ENCODE data around the gene GFRA4. TPM values are rescaled to one million over a fixed set of nuclear protein-coding genes. Genes with fewer than 3 reads are reported as not detected.

The GFRA4 gene
- total RNA-seq, 1 experiment from 2014 or later: not detected

DNA sequence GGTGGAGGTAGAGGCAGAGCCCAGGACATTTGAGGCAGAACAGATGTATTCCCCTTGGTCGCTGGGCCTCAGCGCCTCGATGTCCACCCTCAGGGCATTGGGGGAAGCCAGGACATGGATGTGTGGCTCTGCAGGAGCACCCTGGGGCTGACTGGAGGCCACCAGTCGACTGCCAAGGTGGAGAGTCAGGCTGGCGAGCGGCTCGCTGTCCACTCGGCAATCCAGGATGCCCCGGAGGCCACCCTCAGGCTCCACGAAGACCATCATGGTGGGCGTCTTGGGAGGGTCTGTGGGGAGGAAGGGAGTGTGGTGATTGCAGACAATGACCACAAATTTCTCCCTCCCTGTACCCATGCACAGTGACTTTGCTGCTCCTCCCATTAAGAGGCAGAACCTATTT is 26.8 kb upstream of the GFRA4 start:
- H4K5ac ChIP-seq (ENCODE audit: insufficient read length, low read depth, low read length): no peak overlapping the region
- no peaks in the 10 kb centered on the region for H3K27me3 ChIP-seq (ENCODE audit: insufficient read depth, low read length)
- H3K4me1 Mint-ChIP-seq: peaks cover 6 to 11% of the 10 kb centered on the region in 2 experiments
- no peak overlapping the region for H3K14ac ChIP-seq (ENCODE audit: insufficient read depth, low read length)
- H2AK5ac ChIP-seq (ENCODE audit: insufficient read length, low read length): no peak overlapping the region
- H4K91ac ChIP-seq (ENCODE audit: insufficient read length, low read depth, low read length): no peak overlapping the region
- no peak overlapping the region for H3K56ac ChIP-seq (ENCODE audit: insufficient read length, low read depth, low read length)
- no peaks in the 10 kb centered on the region for H3K79me1 ChIP-seq (ENCODE audit: insufficient read depth, low read depth, low read length, poor library complexity, severe bottlenecking)
- H4K20me1 ChIP-seq (ENCODE audit: control insufficient read depth, insufficient read depth, insufficient read length): no peaks in the 10 kb centered on the region
- H3K23me2 ChIP-seq (ENCODE audit: insufficient read length, low read depth, low read length, poor library complexity, severe bottlenecking): no peaks in the 10 kb centered on the region
- no peak overlapping the region for H2BK20ac ChIP-seq (ENCODE audit: low read depth, low read length, poor library complexity, severe bottlenecking)
- H3T11ph ChIP-seq (ENCODE audit: low read length): no peak overlapping the region
- no peaks in the 10 kb centered on the region for H3K9me3 ChIP-seq (ENCODE audit: control insufficient read depth, low read depth, low read length)
- no peak overlapping the region for H2BK15ac ChIP-seq (ENCODE audit: low read depth, low read length)
- H3K27ac Mint-ChIP-seq: no peak overlapping the region
- H2BK5ac ChIP-seq (ENCODE audit: insufficient read length, low read length): no peak overlapping the region
- H3K27me3 Mint-ChIP-seq (ENCODE audit: low read depth): peaks cover 19% of the 10 kb centered on the region
- no peak overlapping the region for H4K8ac ChIP-seq (replicated peaks; ENCODE audit: insufficient read length, low read depth, low read length)
- peaks cover 2% of the 10 kb centered on the region; the same call in 1 of the 2 replicates for H3K4me1 ChIP-seq (ENCODE audit: insufficient read depth, low read length)
- no CpG with 5 or more reads among the region's 11 CpGs for WGBS (ENCODE audit: extremely low coverage, insufficient read length, low lambda C conversion rate)
- H3K79me2 ChIP-seq (ENCODE audit: insufficient read depth, low read length): no peaks in the 10 kb centered on the region
- no peaks in the 10 kb centered on the region for H3K9me3 Mint-ChIP-seq
- no peak overlapping the region for H2AFZ ChIP-seq (ENCODE audit: low read length)
- H2BK12ac ChIP-seq (ENCODE audit: insufficient read length, low read depth, low read length): no peak overlapping the region
- DNase-seq: no peak
- H3K27ac ChIP-seq (ENCODE audit: insufficient read length, low read depth, low read length): no peak overlapping the region
- H3K4ac ChIP-seq (ENCODE audit: low read depth, low read length): no peak overlapping the region
- H3K4me3 Mint-ChIP-seq: no peak overlapping the region
- no peak overlapping the region for H2BK120ac ChIP-seq (ENCODE audit: low read depth, low read length, poor library complexity, severe bottlenecking)
- H3K18ac ChIP-seq (ENCODE audit: insufficient read length, low read depth, low read length): no peak overlapping the region
- H3K23ac ChIP-seq (ENCODE audit: insufficient read length, low read depth, low read length): no peak overlapping the region
- H3K36me3 Mint-ChIP-seq (ENCODE audit: insufficient read depth in 1 of 3, low read depth in 3 of 3): no peaks in the 10 kb centered on the region
- H3K4me2 ChIP-seq (ENCODE audit: insufficient read depth, insufficient read length, low read length): no peak overlapping the region
- TF ChIP-seq, protein P1, sequence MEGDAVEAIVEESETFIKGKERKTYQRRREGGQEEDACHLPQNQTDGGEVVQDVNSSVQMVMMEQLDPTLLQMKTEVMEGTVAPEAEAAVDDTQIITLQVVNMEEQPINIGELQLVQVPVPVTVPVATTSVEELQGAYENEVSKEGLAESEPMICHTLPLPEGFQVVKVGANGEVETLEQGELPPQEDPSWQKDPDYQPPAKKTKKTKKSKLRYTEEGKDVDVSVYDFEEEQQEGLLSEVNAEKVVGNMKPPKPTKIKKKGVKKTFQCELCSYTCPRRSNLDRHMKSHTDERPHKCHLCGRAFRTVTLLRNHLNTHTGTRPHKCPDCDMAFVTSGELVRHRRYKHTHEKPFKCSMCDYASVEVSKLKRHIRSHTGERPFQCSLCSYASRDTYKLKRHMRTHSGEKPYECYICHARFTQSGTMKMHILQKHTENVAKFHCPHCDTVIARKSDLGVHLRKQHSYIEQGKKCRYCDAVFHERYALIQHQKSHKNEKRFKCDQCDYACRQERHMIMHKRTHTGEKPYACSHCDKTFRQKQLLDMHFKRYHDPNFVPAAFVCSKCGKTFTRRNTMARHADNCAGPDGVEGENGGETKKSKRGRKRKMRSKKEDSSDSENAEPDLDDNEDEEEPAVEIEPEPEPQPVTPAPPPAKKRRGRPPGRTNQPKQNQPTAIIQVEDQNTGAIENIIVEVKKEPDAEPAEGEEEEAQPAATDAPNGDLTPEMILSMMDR (conservative IDR thresholded peaks at IDR 0.05): no peak
- no peak overlapping the region for H3K9ac ChIP-seq (ENCODE audit: extremely low read depth, insufficient read length, low read length)
